Activated naive CD8-positive, alpha-beta T cell treated with anti-CD3 and anti-CD28 coated beads, Interleukin-2, amount 50 U/mL, for 16 hours (primary cell): ENCODE data around the gene SCN4A.
"Not testable (repeated sequence)": the region's sequence is repeated elsewhere in the genome, so short reads cannot be mapped to it uniquely, and the experiment has no call there.

Experiments used
- DNase-seq: peaks from one replicate; pipeline ENCODE4 v3.0.0-alpha.2; 2020; ENCODE audit warnings: low read depth, low spot score

Gene SCN4A

DNA sequence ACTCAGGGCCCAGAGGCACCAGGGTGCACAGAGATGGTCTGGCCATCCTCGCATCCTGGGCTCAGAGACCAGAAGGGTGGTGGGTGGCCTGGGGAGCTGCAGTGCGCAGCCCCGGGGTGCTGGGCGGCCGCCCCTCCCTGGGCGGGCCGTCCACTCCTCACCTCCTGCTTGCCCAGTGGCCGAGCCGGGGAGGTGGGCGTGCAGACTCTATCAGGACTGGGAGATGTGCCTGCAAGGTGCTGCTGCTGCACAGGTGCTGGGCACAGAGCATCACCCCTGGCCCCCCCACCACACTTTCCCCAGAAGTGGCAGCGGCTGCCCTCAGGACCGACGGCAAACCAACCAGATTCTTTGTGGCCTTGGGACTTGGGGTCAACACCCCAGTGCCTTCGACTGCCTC is at the start of gene SCN4A:
SCN4A (minus strand) TSS at position 123 of the 400 bp plus-strand sequence; CDS start at position 46, 77 bp downstream.
- DNase-seq, result no peak

GRCh38 chr17:64020056-64020766 is 47.5 kb upstream of the SCN4A start, which contains the start of gene ICAM2:
TSS of gene ICAM2 (minus strand) at chr17:64020633. CDS start at chr17:64006691, 13,942 bp downstream.
- DNase-seq, result peak; percentile 56

DNA sequence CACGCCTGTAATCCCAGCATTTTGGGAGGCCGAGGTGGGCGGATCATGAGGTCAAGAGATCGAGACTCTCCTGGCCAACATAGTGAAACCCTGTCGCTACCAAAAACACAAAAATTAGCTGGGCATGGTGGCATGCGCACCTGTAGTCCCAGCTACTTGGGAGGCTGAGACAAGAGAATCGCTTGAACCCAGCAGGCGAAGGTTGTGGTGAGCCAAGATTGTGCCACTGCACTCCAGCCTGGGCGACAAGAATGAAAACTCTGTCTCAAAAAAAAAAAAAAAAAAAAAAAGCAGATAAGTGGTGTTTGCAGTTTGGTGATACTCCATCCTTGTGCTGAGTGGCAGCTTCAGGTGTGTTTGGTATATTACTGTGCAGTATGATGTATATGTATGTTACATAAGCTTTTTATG is 46.8 kb upstream of the SCN4A start:
- not testable (repeated sequence) for DNase-seq

- no peak for DNase-seq
Observed at GRCh38 chr17:64017381-64017980, 44.8 kb upstream of the SCN4A start.

GRCh38 chr17:64016974-64017373 is 44.3 kb upstream of the SCN4A start:
- no peak for DNase-seq

- no peak for DNase-seq
Observed at GRCh38 chr17:64016231-64016784, 43.6 kb upstream of the SCN4A start.

GRCh38 chr17:64015447-64015846 is 42.7 kb upstream of the SCN4A start:
- DNase-seq, result no peak

DNA sequence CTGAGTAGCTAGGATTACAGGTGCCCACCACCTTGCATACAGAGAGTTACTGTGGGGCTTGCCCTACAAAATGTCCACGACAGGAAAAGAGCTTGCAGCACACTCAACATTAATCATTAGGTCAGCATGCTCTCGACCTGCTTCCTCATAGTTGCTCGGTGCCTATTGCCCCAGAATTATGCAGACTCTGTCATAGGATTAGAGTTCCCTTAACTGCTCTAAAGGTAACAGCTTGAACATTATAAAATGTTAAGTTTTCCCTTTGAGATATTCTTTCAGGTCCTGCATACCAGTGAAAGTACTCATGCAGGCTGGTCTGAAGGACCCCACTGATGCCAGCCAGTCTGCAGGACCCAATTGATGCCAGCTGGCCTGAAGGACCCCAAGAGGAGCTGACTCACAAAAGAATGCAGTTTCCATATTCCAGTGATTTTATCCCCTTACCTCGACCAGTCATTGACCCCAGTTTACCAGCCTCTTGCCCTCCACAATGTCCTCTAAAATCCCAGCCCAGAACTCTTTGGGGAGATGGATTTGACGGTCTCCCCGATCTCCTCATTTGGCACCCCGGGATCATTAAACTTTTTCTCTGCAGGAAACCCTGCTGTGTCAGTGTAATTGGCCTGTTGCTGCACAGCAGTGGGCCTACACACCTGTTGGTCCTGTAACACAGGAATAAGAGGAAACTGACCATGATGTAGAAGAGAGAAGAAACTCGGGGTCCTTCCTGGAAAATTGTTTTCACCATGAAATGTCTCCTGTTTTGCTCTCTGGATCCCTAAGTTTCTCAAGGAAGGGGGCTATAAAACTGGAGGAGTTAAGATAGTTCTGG is 37.1 kb upstream of the SCN4A start:
- DNase-seq, result no peak

- DNase-seq, result no peak
Observed at GRCh38 chr17:64008830-64009229, 36.1 kb upstream of the SCN4A start.

- DNase-seq, result no peak
Observed at GRCh38 chr17:64008346-64008745, 35.6 kb upstream of the SCN4A start.

DNA sequence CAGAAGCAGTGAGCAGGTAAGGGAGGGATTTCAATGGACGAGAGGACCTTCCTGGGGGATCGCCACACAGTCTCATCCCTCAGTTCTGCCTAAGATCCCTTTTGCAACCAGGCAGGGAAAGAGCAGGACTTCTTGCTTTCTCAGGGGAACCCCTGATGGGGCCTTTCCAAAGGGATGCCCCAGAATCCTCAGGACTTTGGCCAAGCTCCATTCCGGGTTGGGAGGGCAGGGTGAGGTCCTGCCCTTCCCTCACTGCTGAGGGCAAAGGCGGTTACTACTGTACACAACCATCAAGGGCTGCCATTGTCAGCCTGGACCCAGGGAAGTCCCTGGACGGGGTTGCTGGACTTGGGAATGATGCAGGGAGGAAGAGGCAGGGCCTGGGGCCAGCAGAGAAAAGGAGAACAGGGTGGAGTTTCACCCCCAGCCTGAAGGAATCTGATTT is 35.1 kb upstream of the SCN4A start:
- DNase-seq, result no peak

DNA sequence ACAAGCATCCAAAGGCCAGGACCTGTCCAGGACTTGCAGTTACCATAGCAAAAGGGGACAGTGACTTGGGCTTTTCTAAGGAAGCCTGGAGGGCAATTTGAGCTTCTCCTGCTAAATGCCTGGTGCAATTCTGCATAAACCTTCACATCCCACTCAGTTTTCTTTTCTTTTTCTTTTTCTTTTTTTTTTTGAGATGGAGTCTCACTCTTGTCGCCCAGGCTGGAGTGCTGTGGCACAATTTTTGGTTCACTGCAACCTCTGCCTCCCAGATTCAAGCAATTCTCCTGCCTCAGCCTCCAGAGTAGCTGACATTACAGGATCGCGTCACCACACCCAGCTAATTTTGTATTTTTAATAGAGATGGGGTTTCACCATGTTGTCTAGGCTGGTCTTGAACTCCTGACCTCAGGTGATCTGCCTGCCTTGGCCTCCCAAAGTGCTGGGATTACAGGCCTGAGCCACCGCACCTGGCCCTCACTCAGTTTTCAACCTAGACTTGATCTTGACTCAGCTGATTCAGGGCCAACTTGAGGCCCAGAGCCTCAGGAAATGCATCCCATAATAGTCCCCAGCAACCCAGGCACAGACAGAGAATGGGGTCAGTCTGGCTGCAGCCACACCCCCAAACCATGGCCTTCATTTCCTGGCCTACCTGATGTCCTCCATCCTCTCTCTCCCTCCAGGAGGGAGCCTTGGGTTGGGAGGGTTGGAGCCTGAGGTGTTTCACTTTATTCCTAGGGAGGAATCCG is 34.5 kb upstream of the SCN4A start:
- DNase-seq, result not testable (repeated sequence)

DNA sequence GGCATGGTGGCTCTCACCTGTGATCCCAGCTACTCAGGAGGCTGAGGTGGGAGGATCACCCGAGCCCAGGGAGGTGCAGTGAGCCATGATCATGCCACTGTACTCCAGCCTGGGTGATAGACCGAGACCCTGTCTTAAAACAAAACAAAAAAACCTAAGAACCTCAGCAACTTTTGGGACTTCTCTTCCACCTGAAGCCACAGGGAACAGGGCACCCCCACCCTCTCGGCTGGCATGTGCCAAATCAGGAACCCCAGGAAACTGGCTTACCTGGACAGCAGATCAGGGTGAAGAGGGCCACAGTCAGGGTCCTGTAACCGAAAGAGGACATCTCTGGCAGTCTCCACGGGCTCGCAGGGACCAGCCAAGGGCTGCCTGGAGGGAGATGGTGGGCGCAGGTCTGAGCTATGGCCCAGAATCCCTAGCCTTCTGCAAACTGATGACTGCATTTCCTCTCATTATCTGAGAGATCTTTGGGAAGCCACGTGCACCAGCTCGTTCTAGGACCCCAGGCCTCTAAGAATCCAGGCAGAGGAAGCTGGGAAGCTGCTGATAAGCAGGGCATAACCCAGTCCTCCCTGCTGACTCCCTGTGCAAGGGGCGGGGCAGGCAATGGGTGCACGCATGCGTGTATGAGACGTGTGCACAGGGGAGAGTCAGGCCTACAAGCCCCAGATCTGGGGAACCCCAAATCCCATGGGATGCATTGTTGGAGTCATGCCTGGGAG is 33.8 kb upstream of the SCN4A start:
- DNase-seq, result no peak

DNA sequence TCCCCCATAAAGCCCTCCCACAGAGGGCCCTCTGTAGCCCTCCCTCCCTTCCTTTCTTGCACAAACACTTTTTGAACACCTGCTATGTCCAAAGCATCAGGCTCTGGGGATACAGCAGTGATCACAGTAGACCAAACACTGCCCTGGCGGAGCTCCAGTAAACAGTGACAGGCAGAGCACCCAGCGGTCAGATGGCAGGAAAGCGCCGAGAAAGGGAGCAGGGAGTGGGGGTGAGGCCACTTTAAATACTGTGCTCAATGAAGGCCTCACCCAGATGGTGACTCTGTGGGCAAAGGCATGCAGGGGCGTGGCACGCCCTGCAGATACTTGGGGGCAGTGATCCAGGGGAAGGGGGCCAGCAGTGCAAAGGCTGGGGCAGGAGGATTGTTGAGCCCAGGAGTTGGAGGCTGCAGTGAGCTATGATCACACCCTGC is 33.0 kb upstream of the SCN4A start:
- DNase-seq, result no peak

DNA sequence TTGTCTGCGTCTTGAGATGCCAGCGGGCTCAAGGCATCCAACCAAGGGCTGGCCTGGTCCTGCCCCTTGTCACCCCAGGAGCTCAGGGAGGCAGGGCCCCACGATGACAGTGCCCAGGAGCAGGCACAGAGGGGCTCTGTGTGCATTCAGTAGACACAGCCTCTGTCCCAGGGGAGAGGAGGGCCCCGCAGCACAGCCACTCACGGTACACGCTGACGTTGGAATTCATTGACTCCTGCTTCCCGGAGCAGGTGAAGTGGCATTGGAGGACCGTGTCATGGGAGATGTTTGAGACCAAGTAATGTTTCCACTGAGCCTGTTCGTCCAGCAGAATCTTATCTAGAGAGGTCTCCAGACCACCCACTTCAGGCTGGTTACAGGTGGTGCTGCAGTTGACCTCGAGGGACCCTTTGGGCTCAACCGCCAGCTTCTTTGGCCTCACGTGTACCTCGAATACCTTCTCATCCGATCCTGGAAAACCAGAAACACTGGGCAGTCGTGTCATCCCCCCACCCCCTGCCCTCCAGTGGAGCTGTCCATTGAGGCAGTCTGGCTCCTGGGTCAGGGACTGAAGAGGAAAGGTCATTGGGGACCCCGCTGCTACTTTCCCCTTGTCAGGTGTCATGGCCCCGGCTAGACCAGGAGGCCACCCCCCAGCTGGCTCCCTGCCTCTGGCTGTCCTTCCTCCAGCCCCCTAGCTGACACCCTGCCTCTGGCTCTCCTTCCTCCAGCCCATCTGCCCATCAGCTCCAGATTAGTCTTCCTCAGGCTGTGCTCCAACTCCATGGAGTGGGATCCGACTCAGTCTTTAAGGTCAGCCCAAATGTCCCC is 32.4 kb upstream of the SCN4A start:
- DNase-seq, result no peak

GRCh38 chr17:64004218-64004770 is 31.6 kb upstream of the SCN4A start:
- no peak for DNase-seq

DNA sequence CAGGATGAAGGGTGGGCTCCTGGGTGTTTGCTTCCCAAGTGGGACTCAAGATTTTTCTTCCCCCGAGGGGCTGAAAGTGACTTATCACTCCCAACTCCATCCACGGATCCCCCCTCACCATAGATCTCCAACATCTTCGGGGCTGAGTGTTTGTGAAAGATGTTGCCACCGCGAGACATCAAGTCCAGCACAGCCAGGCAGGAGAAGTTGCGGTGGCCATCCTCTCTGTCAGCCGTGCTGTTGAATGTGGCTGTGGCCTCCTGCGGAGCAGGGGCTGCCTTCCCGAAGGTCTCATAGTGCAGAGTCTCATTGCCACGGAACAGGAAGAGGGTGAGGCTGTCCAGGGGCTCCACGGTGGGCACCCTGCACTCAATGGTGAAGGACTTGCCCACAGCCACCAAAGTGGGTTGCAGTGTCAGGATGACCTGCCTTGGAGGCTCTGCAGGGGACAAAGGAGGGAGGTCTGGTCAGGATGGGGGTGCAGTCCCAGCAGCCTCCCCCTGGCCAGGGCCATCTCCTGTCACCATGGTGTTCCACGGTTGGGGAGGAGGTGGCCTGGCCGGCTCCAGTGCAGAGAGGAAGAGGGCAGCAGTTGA is 30.9 kb upstream of the SCN4A start:
- no peak for DNase-seq

DNA sequence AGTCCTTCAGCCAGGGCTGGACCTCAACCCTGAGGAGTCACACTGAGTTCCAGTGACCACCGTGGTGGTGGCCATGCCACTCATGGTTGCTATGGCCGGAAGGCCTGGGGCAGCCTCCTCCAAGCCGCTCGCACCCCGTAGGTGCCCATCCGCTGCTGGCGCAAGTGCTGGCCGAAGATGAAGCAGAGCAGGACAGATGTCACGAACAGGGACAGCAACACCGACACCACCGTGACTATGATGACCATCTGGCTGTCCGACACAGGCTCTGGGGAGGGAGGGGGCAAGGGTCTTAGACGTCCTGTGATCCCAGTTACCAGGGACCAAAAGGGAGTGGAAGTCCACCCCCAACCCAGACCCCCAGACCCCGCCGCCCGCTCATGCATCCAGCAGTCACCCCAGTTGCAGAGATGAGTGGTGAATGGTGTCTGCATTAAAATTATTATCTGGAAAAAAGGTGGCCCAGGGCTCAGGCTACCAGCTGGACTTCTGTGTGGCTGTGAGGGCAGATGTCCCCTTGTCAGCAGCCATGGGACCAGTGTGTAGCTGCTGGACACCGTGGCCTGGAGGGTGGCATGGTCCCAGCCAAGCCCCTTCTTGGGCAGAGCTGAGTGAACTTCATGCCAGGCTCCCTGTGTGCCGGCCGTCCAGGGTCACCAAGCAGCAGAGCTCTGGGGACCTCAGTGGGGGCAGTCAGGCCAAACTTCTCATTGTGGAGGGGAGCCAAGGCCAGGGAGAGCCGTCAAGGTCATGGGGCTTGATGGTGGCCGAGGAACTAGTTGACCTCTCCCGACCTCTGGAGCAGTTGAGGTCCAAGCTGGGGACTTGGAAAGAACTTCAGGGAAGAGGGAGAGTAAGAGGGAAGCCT is 30.2 kb upstream of the SCN4A start:
- no peak for DNase-seq
